Lower leg skin (tissue), 3 donors: ENCODE measurements around the gene TMCC1.

Experiments
- POLR2A ChIP-seq, 2 donors: fragments of 450-650 bp; IDR thresholded peaks; one replicate each; pipeline ENCODE4 v1.6.1; 2016 to 2017; ENCODE audit warnings: antibody characterized with exemption in 2 of 2, mild to moderate bottlenecking in 1 of 2, moderate library complexity in 1 of 2
- TF ChIP-seq, protein P1 (sequence below), 3 donors: fragments of 450-650 bp; IDR thresholded peaks; one replicate each; pipeline ENCODE4 v1.5.1; 2016; ENCODE audit warnings: antibody characterized with exemption in 3 of 3, mild to moderate bottlenecking in 3 of 3, moderate library complexity in 2 of 3

GRCh38 chr3:129890125-129890524 is 3.4 kb downstream of the TMCC1 start:
- TF ChIP-seq, protein P1, sequence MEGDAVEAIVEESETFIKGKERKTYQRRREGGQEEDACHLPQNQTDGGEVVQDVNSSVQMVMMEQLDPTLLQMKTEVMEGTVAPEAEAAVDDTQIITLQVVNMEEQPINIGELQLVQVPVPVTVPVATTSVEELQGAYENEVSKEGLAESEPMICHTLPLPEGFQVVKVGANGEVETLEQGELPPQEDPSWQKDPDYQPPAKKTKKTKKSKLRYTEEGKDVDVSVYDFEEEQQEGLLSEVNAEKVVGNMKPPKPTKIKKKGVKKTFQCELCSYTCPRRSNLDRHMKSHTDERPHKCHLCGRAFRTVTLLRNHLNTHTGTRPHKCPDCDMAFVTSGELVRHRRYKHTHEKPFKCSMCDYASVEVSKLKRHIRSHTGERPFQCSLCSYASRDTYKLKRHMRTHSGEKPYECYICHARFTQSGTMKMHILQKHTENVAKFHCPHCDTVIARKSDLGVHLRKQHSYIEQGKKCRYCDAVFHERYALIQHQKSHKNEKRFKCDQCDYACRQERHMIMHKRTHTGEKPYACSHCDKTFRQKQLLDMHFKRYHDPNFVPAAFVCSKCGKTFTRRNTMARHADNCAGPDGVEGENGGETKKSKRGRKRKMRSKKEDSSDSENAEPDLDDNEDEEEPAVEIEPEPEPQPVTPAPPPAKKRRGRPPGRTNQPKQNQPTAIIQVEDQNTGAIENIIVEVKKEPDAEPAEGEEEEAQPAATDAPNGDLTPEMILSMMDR (IDR thresholded peaks at IDR 0.05), result no peak
- no peak for TF ChIP-seq POLR2A (IDR thresholded peaks at IDR 0.05)
